HL-60 (cell line): ENCODE measurements around the gene KCNAB1.

ENCODE experiments used
- DNase-seq, 2 experiments: peaks; one replicate each; pipeline ENCODE4 v3.0.0-alpha.2; 2010 to 2020; ENCODE audit warnings: low read depth in 1 of 2, low spot score in 1 of 2
- H3K27ac ChIP-seq: fragments of 250-450 bp; sonication (Bioruptor Pico); replicated peaks from 2 replicates; pipeline ENCODE4 v1.5.1; 2020; ENCODE audit warnings: mild to moderate bottlenecking, moderate library complexity
- H3K27me3 ChIP-seq: fragments of 250-450 bp; sonication (Bioruptor Pico); 2 replicates; pipeline ENCODE4 v1.5.1; 2021; ENCODE audit warnings: mild to moderate bottlenecking, moderate library complexity; ENCODE audit not compliant: insufficient read depth, poor library complexity, severe bottlenecking
- H3K4me3 ChIP-seq: replicated peaks from 2 replicates; pipeline ENCODE4 v1.5.1; 2011; ENCODE audit warnings: mild to moderate bottlenecking, control low read depth, low read length; ENCODE audit not compliant: insufficient read depth
- CTCF ChIP-seq: IDR thresholded peaks from one replicate; pipeline ENCODE4 v1.5.1; 2011; ENCODE audit warnings: low read length, control low read depth, inconsistent platforms; ENCODE audit not compliant: insufficient read depth
- GABPA ChIP-seq: IDR thresholded peaks from 2 replicates; pipeline ENCODE4 v1.6.1; 2012; ENCODE audit warnings: low read depth
- POLR2AphosphoS5 ChIP-seq: IDR thresholded peaks from 2 replicates; pipeline ENCODE4 v1.6.1; 2012; ENCODE audit warnings: low read depth
- REST ChIP-seq: IDR thresholded peaks from 2 replicates; pipeline ENCODE4 v1.6.1; 2012; ENCODE audit warnings: low read depth; ENCODE audit not compliant: insufficient replicate concordance
- SPI1 ChIP-seq: IDR thresholded peaks from 2 replicates; pipeline ENCODE4 v1.6.1; 2012; ENCODE audit warnings: low read depth, mild to moderate bottlenecking, borderline replicate concordance

Gene KCNAB1

DNA sequence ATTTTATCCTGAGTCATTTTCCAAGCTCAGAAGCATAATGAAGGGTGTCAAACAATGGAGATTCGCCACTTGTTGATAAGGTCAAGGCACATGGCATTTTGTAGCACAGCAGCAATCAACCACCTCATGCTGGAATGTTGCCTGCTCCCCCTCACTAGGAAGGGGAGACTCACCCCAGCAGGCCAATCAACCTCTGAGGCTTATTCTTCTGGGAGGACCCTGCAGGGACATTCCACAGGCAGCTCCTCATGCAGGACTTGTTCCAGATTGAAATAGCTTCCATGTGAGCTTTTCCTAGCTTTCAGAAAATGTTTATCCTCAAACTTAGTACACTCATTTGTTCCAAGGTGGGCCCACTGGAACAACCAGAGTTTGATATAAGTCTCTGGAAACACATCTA is 356.9 kb downstream of the KCNAB1 start:
- Histone ChIP-seq H3K27ac (no peak overlapping the region), H3K4me3 (no peak overlapping the region), H3K27me3 (peaks cover 9% of the 10 kb centered on the region)
- no peak for DNase-seq
- TF ChIP-seq CTCF (no peak), SPI1 (no peak), POLR2AphosphoS5 (no peak), GABPA (no peak), REST (no peak)

- no peak for DNase-seq
- no peak overlapping the region for H3K4me3 ChIP-seq
- no peak overlapping the region for H3K27ac ChIP-seq
- TF ChIP-seq SPI1 (no peak), CTCF (no peak), GABPA (no peak), REST (no peak), POLR2AphosphoS5 (no peak)
- H3K27me3 ChIP-seq: peaks cover 9% of the 10 kb centered on the region
Measured at GRCh38 chr3:156478891-156479290, 358.5 kb downstream of the KCNAB1 start.

- DNase-seq: no peak
- Histone ChIP-seq H3K27me3 (peaks cover 9% of the 10 kb centered on the region), H3K4me3 (no peak overlapping the region), H3K27ac (no peak overlapping the region)
- TF ChIP-seq GABPA (no peak), POLR2AphosphoS5 (no peak), REST (no peak), SPI1 (no peak), CTCF (no peak)
Measured at GRCh38 chr3:156479604-156480003, 359.2 kb downstream of the KCNAB1 start.
